GM19452 (cell line): ENCODE data around the gene SLC17A5.
"Not testable (repeated sequence)": the region's sequence is repeated elsewhere in the genome, so short reads cannot be mapped to it uniquely, and the experiment has no call there.

Experiments used
- ATAC-seq: cut with Tn5 transposase; IDR thresholded peaks from one replicate; pipeline ENCODE4 v1.9.1; 2021; ENCODE audit not compliant: unreplicated experiment

The SLC17A5 gene, protein sequence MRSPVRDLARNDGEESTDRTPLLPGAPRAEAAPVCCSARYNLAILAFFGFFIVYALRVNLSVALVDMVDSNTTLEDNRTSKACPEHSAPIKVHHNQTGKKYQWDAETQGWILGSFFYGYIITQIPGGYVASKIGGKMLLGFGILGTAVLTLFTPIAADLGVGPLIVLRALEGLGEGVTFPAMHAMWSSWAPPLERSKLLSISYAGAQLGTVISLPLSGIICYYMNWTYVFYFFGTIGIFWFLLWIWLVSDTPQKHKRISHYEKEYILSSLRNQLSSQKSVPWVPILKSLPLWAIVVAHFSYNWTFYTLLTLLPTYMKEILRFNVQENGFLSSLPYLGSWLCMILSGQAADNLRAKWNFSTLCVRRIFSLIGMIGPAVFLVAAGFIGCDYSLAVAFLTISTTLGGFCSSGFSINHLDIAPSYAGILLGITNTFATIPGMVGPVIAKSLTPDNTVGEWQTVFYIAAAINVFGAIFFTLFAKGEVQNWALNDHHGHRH

DNA sequence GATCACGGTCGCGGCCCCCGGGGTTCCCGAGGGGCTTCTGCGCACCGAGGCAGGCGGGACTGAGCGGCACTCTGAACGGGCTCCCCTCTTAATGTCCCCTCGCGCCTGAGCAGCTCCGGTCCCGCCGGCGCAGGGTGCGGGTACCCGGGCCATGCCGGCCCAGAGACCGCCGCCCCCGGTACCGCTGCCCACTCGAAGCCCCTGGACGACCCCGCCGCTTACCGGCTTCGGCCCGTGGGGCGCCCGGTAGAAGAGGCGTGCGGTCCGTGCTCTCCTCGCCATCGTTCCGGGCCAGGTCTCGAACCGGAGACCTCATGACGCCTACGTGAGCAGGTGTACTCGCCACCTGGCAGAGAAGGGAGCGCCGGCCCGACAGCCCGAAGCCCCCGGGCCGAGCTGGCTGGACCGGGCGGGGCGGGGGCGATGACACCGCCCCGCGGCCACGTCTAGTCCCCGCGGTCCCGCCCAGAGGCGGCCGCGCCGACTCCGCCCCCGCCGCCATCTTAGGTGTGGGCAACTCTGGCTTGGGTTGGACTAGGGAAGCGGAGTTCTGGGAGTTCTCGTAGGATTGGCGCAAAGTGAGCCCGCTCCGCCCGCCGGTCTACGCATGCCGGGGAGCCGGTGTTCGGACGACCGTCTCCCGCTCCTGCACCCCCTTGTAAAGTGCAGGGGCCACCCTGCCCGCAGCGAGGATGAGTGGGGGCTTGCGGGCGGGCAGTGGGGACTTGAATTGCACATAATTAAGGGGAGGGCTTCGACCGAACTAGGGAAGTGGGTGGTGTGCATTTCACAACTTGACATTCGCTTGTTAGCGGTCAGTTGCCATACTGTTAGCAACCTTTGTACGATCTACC, at the start of gene SLC17A5:
Gene SLC17A5, minus strand, starts transcription at position 422 of the 854 bp plus-strand sequence. Its CDS starts 106 bp downstream, at position 316.
- peak; percentile 90 for ATAC-seq

DNA sequence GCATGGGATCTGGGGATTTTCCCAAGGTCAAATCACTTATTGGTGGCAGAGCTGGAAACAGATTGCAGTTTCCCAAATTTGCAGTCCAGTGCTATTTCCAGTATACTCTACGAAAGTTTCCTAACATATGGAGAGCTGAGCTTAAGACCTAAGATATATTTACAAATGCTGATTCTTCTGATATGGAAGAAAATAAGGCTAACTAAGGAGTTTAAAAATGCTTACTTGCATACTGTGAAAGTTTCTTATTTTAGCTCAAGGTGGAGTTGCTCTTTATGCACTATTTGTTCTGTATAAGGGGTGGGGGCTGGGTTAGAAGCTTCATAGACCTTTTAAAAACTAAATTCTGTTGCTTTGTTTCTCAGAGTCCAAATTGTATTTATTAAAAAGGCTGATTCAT, 49.7 kb upstream of the SLC17A5 start:
- no peak for ATAC-seq

DNA sequence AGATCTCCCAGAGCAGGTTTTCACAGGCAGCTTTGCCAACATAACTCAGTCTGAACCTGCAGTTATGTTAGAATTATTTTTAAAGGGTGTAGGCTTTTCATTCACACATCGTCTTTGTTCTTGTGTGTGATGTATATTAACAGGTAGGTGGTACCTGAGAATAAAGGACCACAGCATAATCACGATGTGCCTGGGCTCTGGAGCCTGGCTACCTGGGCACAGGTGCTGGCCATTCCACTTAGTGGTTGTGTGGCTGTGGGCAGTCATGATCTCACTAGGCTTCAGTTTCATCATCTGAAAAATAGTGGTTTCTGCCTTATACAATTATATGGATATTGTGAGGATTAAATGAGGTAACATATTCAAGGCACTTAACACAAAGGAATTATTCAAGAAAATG, 48.7 kb upstream of the SLC17A5 start:
- ATAC-seq: no peak

GRCh38 chr6:73699676-73700459, 46.1 kb upstream of the SLC17A5 start:
- no peak for ATAC-seq

DNA sequence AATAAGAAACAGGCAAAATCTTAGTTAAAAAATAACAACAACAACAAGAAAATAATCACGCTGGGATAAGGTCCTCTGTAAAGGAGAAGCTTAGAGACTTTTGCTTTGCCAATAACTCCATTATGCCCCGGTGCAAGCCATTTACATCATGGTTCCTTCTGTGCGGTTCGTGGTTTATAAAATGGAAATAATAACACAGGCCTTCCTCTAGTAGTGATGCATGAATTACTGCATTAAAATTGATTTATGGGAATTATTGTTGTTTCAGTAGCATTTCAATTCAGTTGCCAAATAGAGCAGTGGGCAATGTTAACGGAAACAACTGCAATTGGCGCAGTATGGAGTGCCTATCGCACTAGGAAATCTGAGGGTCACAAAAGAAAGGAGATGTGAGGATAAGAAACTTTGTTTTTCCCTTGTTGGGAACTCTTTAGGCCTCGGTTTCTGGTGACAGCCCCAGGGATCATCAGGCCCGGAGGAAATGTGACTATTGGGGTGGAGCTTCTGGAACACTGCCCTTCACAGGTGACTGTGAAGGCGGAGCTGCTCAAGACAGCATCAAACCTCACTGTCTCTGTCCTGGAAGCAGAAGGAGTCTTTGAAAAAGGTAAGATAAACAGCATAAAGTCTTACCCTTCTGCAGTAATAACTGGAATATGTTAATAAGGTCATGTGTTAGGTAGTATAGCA, 43.3 kb upstream of the SLC17A5 start:
- ATAC-seq: no peak

- ATAC-seq: peak; percentile 64
Measured at GRCh38 chr6:73695619-73696421, 42.0 kb upstream of the SLC17A5 start, which contains the start of gene CD109. CD109 (plus strand) TSS chr6:73696203; CDS start chr6:73696216, 13 bp downstream.

GRCh38 chr6:73694711-73695411, 41.1 kb upstream of the SLC17A5 start:
- no peak for ATAC-seq

GRCh38 chr6:73691512-73691911, 37.7 kb upstream of the SLC17A5 start:
- no peak for ATAC-seq

DNA sequence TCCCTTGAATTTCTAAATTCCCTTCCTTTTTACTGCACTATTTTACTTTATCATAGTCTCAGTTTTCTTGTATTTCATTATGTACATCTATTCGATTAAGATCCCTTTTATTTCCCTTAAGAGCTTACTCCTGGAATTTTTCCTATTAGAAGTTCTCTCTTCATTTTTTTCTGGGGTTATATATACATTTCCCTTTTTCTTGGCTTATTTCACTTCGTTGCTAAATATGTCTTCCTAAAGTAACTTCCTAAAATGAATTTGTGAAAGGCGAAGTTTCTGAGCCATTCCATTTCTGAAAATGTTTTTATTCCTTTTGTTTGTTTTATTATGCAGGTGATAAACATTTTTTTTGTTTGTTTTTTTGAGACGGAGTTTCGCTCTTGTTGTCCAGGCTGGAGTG, 36.3 kb upstream of the SLC17A5 start:
- no peak for ATAC-seq

GRCh38 chr6:73688351-73688750, 34.6 kb upstream of the SLC17A5 start:
- ATAC-seq: no peak

GRCh38 chr6:73683574-73683973, 29.8 kb upstream of the SLC17A5 start:
- ATAC-seq: not testable (repeated sequence)

DNA sequence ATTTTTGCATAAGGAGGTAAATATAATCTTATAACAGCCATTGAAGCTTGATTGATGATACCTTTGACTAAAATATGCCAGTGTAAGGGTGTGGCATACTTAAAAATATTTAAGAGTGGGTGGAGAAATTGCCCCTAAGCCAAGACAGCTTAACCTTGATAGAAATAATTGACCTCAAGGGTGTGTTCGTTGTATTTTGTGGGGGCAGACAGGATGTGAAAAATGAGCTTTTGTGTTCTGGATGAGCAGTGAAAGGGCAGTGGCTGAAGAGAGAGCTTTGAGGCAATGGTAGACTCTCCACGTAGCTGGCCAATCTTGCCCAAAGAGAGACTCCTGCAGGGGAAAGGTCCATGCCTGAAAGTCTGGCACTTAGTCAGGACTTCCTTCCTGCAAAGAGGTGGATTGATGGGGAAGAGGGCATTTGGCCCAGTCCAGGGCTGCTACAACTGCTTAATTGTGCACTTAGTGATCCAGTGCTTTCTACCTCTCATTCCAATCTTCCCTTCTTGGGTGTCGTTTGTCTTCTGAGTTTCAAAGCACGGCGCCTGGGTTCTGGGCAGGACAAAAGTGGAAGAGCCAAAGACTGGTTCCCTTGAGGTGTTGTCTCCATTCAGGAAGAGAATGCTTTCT, 26.6 kb upstream of the SLC17A5 start:
- no peak for ATAC-seq

DNA sequence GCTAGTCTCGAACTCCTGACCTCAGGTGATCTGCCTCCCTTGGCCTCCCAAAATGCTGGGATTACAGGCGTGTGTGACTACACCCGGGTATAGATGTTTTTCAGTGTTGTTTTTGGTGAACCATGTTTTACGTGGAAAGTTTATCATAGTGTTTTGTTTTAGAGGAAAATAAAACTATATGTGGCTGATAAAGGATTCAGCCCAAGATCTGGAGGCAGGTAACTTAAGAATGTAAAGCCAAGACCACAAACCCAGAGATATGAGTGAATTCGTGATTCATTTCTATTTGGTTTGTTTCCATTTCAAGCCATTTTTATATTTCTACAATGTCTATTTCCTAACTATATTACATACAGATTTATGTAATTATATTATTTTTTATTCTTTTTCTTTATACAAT, 26.1 kb upstream of the SLC17A5 start:
- ATAC-seq: not testable (repeated sequence)

GRCh38 chr6:73679009-73679408, 25.2 kb upstream of the SLC17A5 start:
- no peak for ATAC-seq

- peak; percentile 96 for ATAC-seq
Measured at GRCh38 chr6:73675466-73676098, 21.8 kb upstream of the SLC17A5 start.

GRCh38 chr6:73671911-73672685, 18.3 kb upstream of the SLC17A5 start:
- ATAC-seq: no peak

GRCh38 chr6:73669005-73669404, 15.2 kb upstream of the SLC17A5 start:
- no peak for ATAC-seq
